ENCODE data around the gene NUF2. TPM values are rescaled to one million over a fixed set of nuclear protein-coding genes. Genes with fewer than 3 reads are reported as not detected.

Gene NUF2
- total and polyA plus RNA-seq, 10 of the 15 experiments (the other 5 are each of a cell fraction or from before 2014, with no cell fraction given) = 27.4 to 62.6 (median 49.1) TPM

GRCh38 chr1:163290025-163290640 lies 31.6 kb upstream of the NUF2 start:
- in situ Hi-C loops (cut with MboI) (loop anchor here (5.0 kb wide), 1 partner anchor 48 kb away; no protein-coding TSS in a partner anchor), intact Hi-C loops (cut with micrococcal nuclease; ENCODE audit: unreplicated experiment) (no loop called here)
- 89% methylated on average over 6 of the region's 6 CpGs for WGBS (ENCODE audit: insufficient coverage, insufficient replicate concordance, low lambda C conversion rate, missing lambda C conversion rate)
- ChIA-PET SMC1A (ENCODE audit: uncharacterized antibody, unreplicated experiment) (no interaction called here), POLR2A (no interaction called here), RAD21 (ENCODE audit: unreplicated experiment) (no interaction called here), CTCF (no interaction called here)
- Histone ChIP-seq H3K4me1 (ENCODE audit: control insufficient read depth, insufficient read depth, low read length) (no peaks in the 10 kb centered on the region), H3K9me3 (replicated peaks; ENCODE audit: control insufficient read depth, insufficient read depth, low read length) (no peaks in the 10 kb centered on the region; the same call in 2 of the 3 replicates), H3K36me3 (ENCODE audit: control insufficient read depth in 2 of 2, insufficient read depth in 2 of 2, low read length in 1 of 2) (no peaks in the 10 kb centered on the region), H3K9ac (ENCODE audit: control insufficient read depth, insufficient read depth, low read length) (no peak overlapping the region), H3K4me3 (no peak overlapping the region), H4K20me1 (ENCODE audit: control insufficient read depth, insufficient read depth) (no peaks in the 10 kb centered on the region), H3K4me2 (ENCODE audit: control insufficient read depth, insufficient read depth) (no peak overlapping the region), H2AFZ (ENCODE audit: control insufficient read depth, low read depth, low read length) (no peak overlapping the region), H3K27me3 (replicated peaks in 1 of 2; ENCODE audit: control insufficient read depth in 2 of 2, insufficient read depth in 2 of 2, low read length in 1 of 2) (no peaks in the 10 kb centered on the region), H3K27ac (ENCODE audit: control insufficient read depth, insufficient read depth) (no peak overlapping the region), H3K79me2 (ENCODE audit: control insufficient read depth, insufficient read depth, low read length) (no peaks in the 10 kb centered on the region)
- FAIRE-seq = no peak
- ATAC-seq = no peak
- no peak for DNase-seq (ENCODE audit: low read depth, low spot score)
- no TSS peak for BruUV-seq (replicated peaks)
- TF ChIP-seq SPI1 (IDR thresholded peaks at IDR 0.05; ENCODE audit: borderline replicate concordance, insufficient read depth, low read depth, low read length) (no peak), HCFC1 (IDR thresholded peaks at IDR 0.05; ENCODE audit: low read length) (no peak), BCL11A (IDR thresholded peaks at IDR 0.05; ENCODE audit: low read depth, low read length) (no peak), YY1 (IDR thresholded peaks at IDR 0.05; ENCODE audit: low read depth, low read length) (no peak), NR2C1 (IDR thresholded peaks at IDR 0.05) (no peak), CHD2 (IDR thresholded peaks at IDR 0.05; ENCODE audit: borderline replicate concordance, low read depth, low read length) (no peak)

- Histone ChIP-seq H3K27me3 (replicated peaks in 1 of 2; ENCODE audit: control insufficient read depth in 2 of 2, insufficient read depth in 2 of 2, low read length in 1 of 2) (no peaks in the 10 kb centered on the region), H3K9ac (ENCODE audit: control insufficient read depth, insufficient read depth, low read length) (no peak overlapping the region), H3K4me1 (ENCODE audit: control insufficient read depth, insufficient read depth, low read length) (no peaks in the 10 kb centered on the region), H3K36me3 (ENCODE audit: control insufficient read depth in 2 of 2, insufficient read depth in 2 of 2, low read length in 1 of 2) (no peaks in the 10 kb centered on the region), H2AFZ (ENCODE audit: control insufficient read depth, low read depth, low read length) (no peak overlapping the region), H3K9me3 (replicated peaks; ENCODE audit: control insufficient read depth, insufficient read depth, low read length) (no peaks in the 10 kb centered on the region; the same call in 2 of the 3 replicates), H3K27ac (ENCODE audit: control insufficient read depth, insufficient read depth) (no peak overlapping the region), H3K4me3 (no peak overlapping the region), H3K79me2 (ENCODE audit: control insufficient read depth, insufficient read depth, low read length) (no peaks in the 10 kb centered on the region), H4K20me1 (ENCODE audit: control insufficient read depth, insufficient read depth) (no peaks in the 10 kb centered on the region), H3K4me2 (ENCODE audit: control insufficient read depth, insufficient read depth) (no peak overlapping the region)
- SMC1A ChIA-PET (ENCODE audit: uncharacterized antibody, unreplicated experiment) = no interaction called here
- BruUV-seq (replicated peaks) = no TSS peak
- POLR2A ChIA-PET = no interaction called here
- DNase-seq (ENCODE audit: low read depth, low spot score) = no peak
- FAIRE-seq = no peak
- in situ Hi-C loops (cut with MboI) (loop anchor here (5.0 kb wide), 1 partner anchor 49 kb away; no protein-coding TSS in a partner anchor), intact Hi-C loops (cut with micrococcal nuclease; ENCODE audit: unreplicated experiment) (no loop called here)
- 98% methylated on average over 3 of the region's 3 CpGs for WGBS (ENCODE audit: insufficient coverage, insufficient replicate concordance, low lambda C conversion rate, missing lambda C conversion rate)
- CTCF ChIA-PET = no interaction called here
- RAD21 ChIA-PET (ENCODE audit: unreplicated experiment) = no interaction called here
- no peak for ATAC-seq
- TF ChIP-seq EZH2 (IDR thresholded peaks at IDR 0.05; ENCODE audit: borderline replicate concordance, control insufficient read depth, low read depth, low read length) = no peak
- TF ChIP-seq BCL3 (IDR thresholded peaks at IDR 0.05; ENCODE audit: borderline replicate concordance, insufficient read depth, low read depth, low read length, poor library complexity, severe bottlenecking) = no peak
- no peak for TF ChIP-seq RUNX3 (IDR thresholded peaks at IDR 0.05; ENCODE audit: low read length)
- no peak for TF ChIP-seq ZNF24 (IDR thresholded peaks at IDR 0.05)
- no peak for TF ChIP-seq TCF3 (IDR thresholded peaks at IDR 0.05; ENCODE audit: borderline replicate concordance, insufficient read depth, low read depth, low read length)
- no peak for TF ChIP-seq E2F8 (IDR thresholded peaks at IDR 0.05; ENCODE audit: low read depth, partially characterized antibody)
- TF ChIP-seq STAT1 (conservative IDR thresholded peaks at IDR 0.05) = no peak
These were observed 30.3 kb upstream of the NUF2 start for GRCh38 chr1:163291461-163291860.

All from GM12878 (cell line).